CD4-positive, alpha-beta T cell treated with Interleukin-17A for 4 hours (primary cell): ENCODE results near the gene SLC28A2.
A peak's percentile ranks its signal among the peaks of the same experiment; 100 is the strongest.
"Not testable (repeated sequence)": the region's sequence is repeated elsewhere in the genome, so short reads cannot be mapped to it uniquely, and the experiment has no call there.

ENCODE experiments used
- DNase-seq: peaks from one replicate; pipeline ENCODE4 v3.0.0-alpha.2; 2020; ENCODE audit warnings: mixed read lengths

SLC28A2 gene

GRCh38 chr15:45265506-45265905, 13.5 kb downstream of the SLC28A2 start:
- DNase-seq, result no peak

DNA sequence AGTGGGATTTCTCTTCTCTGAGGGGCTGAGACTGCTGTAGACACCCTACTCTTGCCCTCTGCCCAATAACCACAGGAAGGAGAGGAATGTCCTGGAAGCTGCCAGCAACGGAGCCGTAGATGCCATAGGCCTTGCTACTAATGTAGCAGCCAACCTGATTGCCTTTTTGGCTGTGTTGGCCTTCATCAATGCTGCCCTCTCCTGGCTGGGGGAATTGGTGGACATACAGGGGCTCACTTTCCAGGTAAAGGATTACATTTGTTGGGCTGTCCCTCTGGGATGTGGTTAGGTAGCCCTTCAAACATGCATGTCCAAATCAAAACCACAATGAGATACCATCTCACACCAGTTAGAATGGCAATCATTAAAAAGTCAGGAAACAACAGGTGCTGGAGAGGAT, 16.1 kb downstream of the SLC28A2 start:
- peak; percentile 30 for DNase-seq

DNA sequence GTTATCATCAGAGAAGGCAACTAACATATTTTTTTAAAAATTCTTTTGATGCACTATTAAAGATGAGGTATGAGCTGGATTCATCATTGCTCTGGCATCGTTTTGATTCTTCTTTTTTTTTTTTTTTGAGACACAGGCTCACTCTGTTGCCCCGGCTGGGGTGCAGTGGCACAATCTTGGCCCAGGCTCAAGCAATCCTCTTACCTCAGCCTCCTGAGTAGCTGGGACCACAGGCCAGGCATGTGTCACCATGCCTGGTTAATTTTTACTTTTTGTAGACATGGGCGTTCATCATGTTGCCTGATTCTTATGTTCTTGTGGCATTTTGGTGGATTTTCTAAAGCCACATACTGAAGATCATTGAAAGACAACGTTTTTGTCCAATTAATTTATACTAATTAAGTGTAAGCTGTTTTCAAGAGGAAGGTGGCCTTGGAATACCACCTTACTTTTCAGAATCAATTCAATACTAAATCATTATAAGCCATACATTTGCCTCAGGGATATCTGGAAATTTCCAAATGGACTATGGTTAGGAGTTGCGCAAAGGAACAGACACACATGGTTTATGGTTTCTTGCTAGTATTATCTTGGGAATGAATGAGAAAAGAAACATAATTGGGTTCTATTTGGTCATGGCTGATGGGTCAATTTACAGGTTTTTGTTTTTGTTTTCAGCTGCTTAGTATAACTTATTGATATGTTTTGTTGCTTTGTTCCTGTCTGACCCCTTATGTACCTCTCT, 22.8 kb downstream of the SLC28A2 start:
- no peak for DNase-seq

DNA sequence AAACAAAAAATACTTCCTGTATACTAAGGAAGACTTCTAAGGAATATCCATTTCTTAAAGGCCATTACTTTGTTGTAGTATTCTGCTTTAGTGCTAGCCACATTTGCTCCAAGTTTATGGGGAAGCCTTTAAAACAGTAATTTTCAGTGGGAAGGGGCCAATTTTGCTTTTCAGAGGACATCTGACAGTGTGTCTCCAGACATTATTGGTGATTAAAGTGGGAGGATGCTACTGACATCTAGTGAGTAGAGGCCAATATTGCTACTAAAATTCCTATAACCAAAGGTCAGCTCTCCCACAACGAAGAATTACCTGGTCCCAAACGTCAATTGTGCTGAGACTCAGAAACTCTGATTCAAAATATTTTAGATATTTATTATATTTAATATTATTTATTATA, 24.8 kb downstream of the SLC28A2 start:
- no peak for DNase-seq

GRCh38 chr15:45279024-45279698, 27.1 kb downstream of the SLC28A2 start:
- peak; percentile 96 for DNase-seq

- no peak for DNase-seq
Observed at GRCh38 chr15:45285413-45285812, 33.4 kb downstream of the SLC28A2 start.

DNA sequence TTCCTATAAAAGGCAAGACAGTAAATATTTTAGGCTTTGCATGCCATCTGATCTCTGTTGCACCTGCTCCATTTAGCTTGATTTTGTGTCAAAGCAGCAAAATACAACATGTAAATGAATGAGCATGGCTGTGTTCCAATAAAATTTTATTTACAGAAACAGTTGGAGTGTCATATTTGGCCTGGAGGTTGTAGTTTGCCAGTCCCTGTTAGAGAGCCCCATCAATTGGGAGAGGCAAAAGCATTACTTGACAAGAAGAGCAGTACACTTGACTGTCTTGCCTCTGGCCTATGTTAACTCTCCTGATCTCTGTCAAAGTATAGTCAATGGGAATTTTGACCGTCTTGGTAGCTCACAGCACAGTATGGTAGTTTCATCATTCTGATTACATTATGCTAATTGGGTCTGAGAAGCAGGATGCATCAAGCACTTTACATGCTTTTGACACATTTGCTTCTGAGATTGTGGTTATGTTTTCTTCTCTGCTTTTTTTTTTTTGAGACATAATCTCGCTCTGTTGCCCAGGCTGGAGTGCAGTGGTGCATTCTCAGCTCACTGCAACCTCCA, 35.4 kb downstream of the SLC28A2 start:
- no peak for DNase-seq

DNA sequence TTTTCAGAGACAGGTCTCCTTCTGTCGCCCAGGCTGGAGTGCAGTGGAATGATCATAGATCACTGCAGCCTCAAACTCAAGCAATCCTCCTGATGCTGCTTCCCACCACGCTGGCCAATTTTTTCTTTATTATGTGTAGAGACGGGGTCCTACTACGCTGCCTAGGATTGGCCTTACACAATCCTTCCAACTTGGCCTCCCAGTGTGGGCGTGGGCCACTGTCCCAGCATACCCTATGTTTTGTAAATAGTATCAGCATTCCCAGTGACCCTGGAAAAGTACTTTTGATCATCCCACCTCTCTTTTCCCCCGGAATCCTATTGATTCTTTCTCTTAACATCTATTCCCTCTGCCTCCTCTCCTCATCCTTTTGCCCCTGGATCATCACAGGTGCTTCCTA, 36.9 kb downstream of the SLC28A2 start:
- DNase-seq, result no peak

- no peak for DNase-seq
Observed at GRCh38 chr15:45291822-45292582, 40.0 kb downstream of the SLC28A2 start.

- not testable (repeated sequence) for DNase-seq
Observed at GRCh38 chr15:45293326-45293725, 41.3 kb downstream of the SLC28A2 start.

DNA sequence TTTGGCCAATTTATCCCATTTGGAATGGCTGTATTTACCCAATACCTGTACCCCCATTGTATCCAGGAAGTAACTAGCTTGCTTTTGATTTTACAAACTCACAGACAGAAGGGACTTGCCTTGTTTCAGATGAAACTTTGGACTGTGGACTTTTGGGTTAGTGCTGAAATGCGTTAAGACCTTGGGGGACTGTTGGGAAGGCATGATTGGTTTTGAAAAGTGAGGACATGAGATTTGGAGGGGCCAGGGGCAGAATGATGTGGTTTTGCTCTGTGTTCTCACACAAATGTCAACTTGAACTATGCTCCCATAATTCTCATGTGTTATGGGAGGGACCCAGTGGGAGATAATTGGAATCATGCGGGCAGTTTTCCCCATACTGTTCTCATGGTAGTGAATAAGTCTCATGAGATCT, 46.9 kb downstream of the SLC28A2 start:
- DNase-seq, result not testable (repeated sequence)

DNA sequence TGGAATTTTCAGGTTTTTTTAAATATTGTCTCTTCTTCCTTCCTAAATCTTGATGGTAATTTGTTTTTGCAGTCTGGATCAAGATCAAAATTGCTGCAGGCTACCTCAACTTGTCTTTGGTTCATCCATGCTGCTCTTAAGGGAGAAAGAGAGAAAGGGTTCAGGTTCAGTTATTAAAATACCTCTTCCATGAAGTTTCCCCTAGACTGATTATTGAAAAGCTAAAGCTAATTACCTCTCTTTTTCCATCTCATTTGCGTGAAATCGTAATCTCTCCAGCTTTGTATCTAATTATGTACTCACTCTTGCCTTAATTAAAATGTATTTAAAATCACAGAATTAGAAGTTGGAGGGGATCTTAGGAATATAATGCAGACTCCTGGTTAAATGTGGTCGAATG, 52.7 kb downstream of the SLC28A2 start:
- no peak for DNase-seq

DNA sequence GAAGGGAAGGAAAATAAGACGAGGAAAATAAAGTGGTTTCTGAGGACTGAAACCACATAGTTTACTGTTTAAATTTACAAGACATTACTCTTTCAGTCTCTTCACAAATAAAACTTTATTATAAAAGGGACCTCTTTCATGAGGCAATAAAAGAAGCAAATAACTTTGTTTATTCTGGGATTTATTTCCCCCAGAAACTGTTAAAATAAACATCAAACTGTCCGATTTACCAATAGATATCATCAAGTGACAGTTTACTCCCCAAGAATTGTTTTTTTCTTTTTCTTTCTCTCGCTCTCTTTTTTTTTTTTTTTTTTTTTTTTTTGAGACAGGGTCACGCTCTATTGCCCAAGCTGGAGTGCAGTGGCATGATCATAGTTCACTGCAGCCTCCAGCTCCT, 54.1 kb downstream of the SLC28A2 start:
- no peak for DNase-seq

DNA sequence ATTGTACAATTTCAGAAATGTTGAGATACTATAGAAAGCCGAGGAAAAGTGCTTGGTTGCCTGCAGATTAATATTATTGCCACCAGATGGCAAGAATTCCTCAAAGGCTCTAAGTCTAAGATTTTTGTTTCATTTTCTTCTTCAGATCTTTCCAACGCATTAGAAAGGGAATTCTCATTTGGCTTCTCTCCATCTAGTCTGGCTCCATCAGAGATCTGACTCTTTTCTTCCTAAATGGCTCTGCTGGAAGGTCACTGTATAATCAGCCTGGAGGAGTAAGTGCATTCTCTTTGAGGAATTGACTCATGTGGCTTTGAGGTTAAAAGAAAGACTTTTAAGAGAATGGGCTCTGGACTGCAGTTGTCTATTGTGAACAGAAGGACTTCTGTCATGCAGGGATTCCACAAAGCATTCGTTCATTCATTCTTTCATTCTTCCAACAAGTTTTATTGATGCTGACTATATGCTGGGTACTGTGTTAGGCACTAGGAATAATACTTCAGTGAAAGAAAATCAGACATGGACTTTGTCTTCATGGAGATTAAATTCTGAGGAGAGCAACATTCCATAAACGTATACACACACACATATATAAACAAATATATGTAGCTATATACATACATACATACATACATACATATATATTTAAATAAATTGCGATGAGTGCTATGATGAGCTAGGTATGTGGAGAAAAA, 55.3 kb downstream of the SLC28A2 start:
- DNase-seq, result no peak

- DNase-seq, result not testable (repeated sequence)
Observed at GRCh38 chr15:45314117-45314516, 62.1 kb downstream of the SLC28A2 start.

DNA sequence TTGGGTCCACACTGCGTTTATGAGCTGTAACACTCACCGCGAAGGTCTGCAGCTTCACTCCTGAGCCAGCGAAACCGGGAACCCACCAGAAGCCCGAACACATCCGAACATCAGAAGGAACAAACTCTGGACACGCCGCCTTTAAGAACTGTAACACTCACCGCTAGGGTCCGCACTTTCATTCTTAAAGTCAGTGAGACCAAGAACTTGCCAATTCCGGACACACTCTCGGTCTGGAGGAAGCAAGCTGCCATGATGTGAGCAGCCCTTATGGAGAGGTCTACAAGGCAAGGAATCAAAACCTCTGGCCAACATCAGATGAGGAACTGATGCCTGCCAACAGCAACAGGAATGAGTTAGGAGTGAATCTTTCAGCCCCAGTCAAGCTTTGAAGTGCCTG, 62.9 kb downstream of the SLC28A2 start:
- no peak for DNase-seq

- no peak for DNase-seq
Observed at GRCh38 chr15:45319472-45320214, 67.6 kb downstream of the SLC28A2 start.

GRCh38 chr15:45320581-45321205, 68.7 kb downstream of the SLC28A2 start:
- no peak for DNase-seq

- no peak for DNase-seq
Observed at GRCh38 chr15:45326280-45326679, 74.2 kb downstream of the SLC28A2 start.

DNA sequence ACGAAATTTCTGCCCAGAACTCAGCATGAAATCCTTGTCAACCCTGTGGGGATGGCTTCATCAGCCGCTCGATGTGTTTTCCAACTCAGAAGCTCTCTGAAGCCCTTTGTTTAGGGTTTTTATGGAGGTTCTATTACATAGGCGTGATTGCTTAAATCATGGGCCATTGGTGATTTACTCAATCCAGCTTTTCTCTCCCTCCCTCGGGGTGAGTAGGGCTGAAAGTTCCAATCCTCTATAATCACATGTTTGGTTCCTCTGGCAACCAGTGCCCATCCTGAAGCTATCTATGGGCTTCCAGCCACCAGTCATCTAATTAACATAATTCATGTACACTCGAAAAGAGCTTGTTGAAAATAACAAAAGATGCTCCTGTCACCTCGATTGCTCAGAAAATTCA, 74.7 kb downstream of the SLC28A2 start:
- no peak for DNase-seq
